IMR-90 (cell line): ENCODE data around the gene ADAMTS6. TPM values are rescaled to one million over a fixed set of nuclear protein-coding genes. Genes with fewer than 3 reads are reported as not detected.
A peak's percentile ranks its signal among the peaks of the same experiment; 100 is the strongest.

Experiments
- ATAC-seq: fragments of 200-7000 bp; cut with Tn5 transposase; 2 replicates; pipeline ENCODE4 v1.9.1; 2020; ENCODE audit warnings: low read depth, mild to moderate bottlenecking, moderate library complexity
- BruUV-seq: library from RNA; stranded (reverse); fragments of 400-500 nt; replicated peaks from 2 replicates; lab custom pipeline; 2021; lab: Mats Ljungman, UMichigan
- CTCF ChIA-PET: fragments of 300-600 bp; formaldehyde crosslinking; extraction: SDS; loops from one replicate; lab custom pipeline; 2021; ENCODE audit warnings: antibody characterized with exemption; lab: Yijun Ruan, JAX
- POLR2A ChIA-PET: fragments of 300-600 bp; sonication (Branson Sonifier 250); formaldehyde crosslinking; loops from one replicate; lab custom pipeline; 2022; ENCODE audit warnings: antibody characterized with exemption; ENCODE audit not compliant: unreplicated experiment; lab: Charles Lee
- DNase-seq: peaks from one replicate; pipeline ENCODE4 v3.0.0; 2013
- H2AFZ ChIP-seq: replicated peaks from 2 replicates; pipeline ENCODE3; 2013; ENCODE audit warnings: low read length, mild to moderate bottlenecking; ENCODE audit not compliant: poor library complexity
- H2AK5ac ChIP-seq: 2 replicates; pipeline ENCODE4 v1.6.1; 2013; ENCODE audit warnings: low read depth, low read length, inconsistent platforms
- H2AK9ac ChIP-seq: replicated peaks from 2 replicates; pipeline ENCODE3; 2013; ENCODE audit warnings: mild to moderate bottlenecking, low read depth, low read length, moderate library complexity; ENCODE audit not compliant: poor library complexity
- H2BK120ac ChIP-seq: 2 replicates; pipeline ENCODE4 v1.6.1; 2013; ENCODE audit warnings: low read depth, low read length, inconsistent platforms
- H2BK15ac ChIP-seq: 3 replicates; pipeline ENCODE4 v1.6.1; 2013; ENCODE audit warnings: low read depth, low read length, inconsistent platforms
- H2BK20ac ChIP-seq: 2 replicates; pipeline ENCODE4 v1.6.1; 2013; ENCODE audit warnings: low read depth, mild to moderate bottlenecking, inconsistent platforms, low read length, moderate library complexity
- H2BK5ac ChIP-seq: 2 replicates; pipeline ENCODE4 v1.6.1; 2013; ENCODE audit warnings: mild to moderate bottlenecking, low read depth, low read length, inconsistent platforms; ENCODE audit not compliant: poor library complexity, severe bottlenecking
- H3K14ac ChIP-seq: replicated peaks from 2 replicates; pipeline ENCODE4 v1.6.1; 2013; ENCODE audit warnings: low read depth, low read length, inconsistent platforms
- H3K18ac ChIP-seq: 2 replicates; pipeline ENCODE4 v1.6.1; 2013; ENCODE audit warnings: low read depth, low read length, control low read depth
- H3K23ac ChIP-seq: 2 replicates; pipeline ENCODE4 v1.6.1; 2013; ENCODE audit warnings: low read depth, low read length, inconsistent platforms
- H3K27ac ChIP-seq: 2 replicates; pipeline ENCODE4 v1.5.1; 2013; ENCODE audit warnings: mild to moderate bottlenecking, control low read depth, low read length; ENCODE audit not compliant: insufficient read depth
- H3K27me3 ChIP-seq: 2 replicates; pipeline ENCODE4 v1.6.1; 2013; ENCODE audit warnings: low read length; ENCODE audit not compliant: control insufficient read depth, insufficient read depth
- H3K36me3 ChIP-seq: 2 replicates; pipeline ENCODE4 v1.6.1; 2013; ENCODE audit warnings: low read length, mixed read lengths; ENCODE audit not compliant: control insufficient read depth, insufficient read depth
- H3K4ac ChIP-seq: 2 replicates; pipeline ENCODE4 v1.6.1; 2013; ENCODE audit warnings: low read depth, low read length, inconsistent platforms
- H3K4me1 ChIP-seq: 2 replicates; pipeline ENCODE4 v1.6.1; 2013; ENCODE audit warnings: low read length, mixed read lengths; ENCODE audit not compliant: control insufficient read depth, insufficient read depth
- H3K4me2 ChIP-seq: 2 replicates; pipeline ENCODE4 v1.6.1; 2013; ENCODE audit warnings: low read depth, mild to moderate bottlenecking, control low read depth, low read length, moderate library complexity
- H3K4me3 ChIP-seq: 2 replicates; pipeline ENCODE4 v1.5.1; 2013; ENCODE audit warnings: low read depth, mild to moderate bottlenecking, control low read depth, low read length, moderate library complexity; ENCODE audit not compliant: insufficient read depth
- H3K56ac ChIP-seq: 2 replicates; pipeline ENCODE4 v1.6.1; 2013; ENCODE audit warnings: low read length, inconsistent platforms; ENCODE audit not compliant: insufficient read depth; ENCODE audit errors: extremely low read depth
- H3K79me1 ChIP-seq, 2 experiments: 2 replicates each; pipeline ENCODE4 v1.6.1; 2013; ENCODE audit warnings: low read length in 2 of 2, inconsistent platforms in 1 of 2, low read depth in 1 of 2
- H3K9ac ChIP-seq: 2 replicates; pipeline ENCODE4 v1.6.1; 2013; ENCODE audit warnings: low read depth, low read length, control low read depth
- H3K9me1 ChIP-seq: 2 replicates; pipeline ENCODE4 v1.6.1; 2013; ENCODE audit warnings: low read length, inconsistent platforms; ENCODE audit not compliant: insufficient read depth
- H3K9me3 ChIP-seq: 2 replicates; pipeline ENCODE4 v1.6.1; 2013; ENCODE audit warnings: low read length; ENCODE audit not compliant: control insufficient read depth, insufficient read depth
- H4K20me1 ChIP-seq: 2 replicates; pipeline ENCODE4 v1.6.1; 2013; ENCODE audit warnings: low read length, inconsistent platforms; ENCODE audit not compliant: insufficient read depth
- H4K5ac ChIP-seq: 2 replicates; pipeline ENCODE4 v1.6.1; 2013; ENCODE audit warnings: mild to moderate bottlenecking, low read depth, low read length, control low read depth
- H4K8ac ChIP-seq, 2 experiments: 2 replicates each; pipeline ENCODE4 v1.6.1; 2013; ENCODE audit warnings: low read depth in 2 of 2, low read length in 2 of 2, control low read depth in 1 of 2, inconsistent platforms in 1 of 2
- H4K91ac ChIP-seq: 2 replicates; pipeline ENCODE4 v1.6.1; 2013; ENCODE audit warnings: low read depth, low read length, inconsistent platforms; ENCODE audit not compliant: insufficient read depth
- BHLHE40 ChIP-seq: fragments of 150-350 bp; IDR thresholded peaks from 2 replicates; pipeline ENCODE4 v1.6.1; 2016; ENCODE audit warnings: mild to moderate bottlenecking, low read depth, low read length
- CEBPB ChIP-seq: IDR thresholded peaks from 2 replicates; pipeline ENCODE4 v1.6.1; 2012; ENCODE audit warnings: low read depth, low read length, improper control_type of control experiment
- CHD1 ChIP-seq: IDR thresholded peaks from 2 replicates; pipeline ENCODE4 v1.6.1; 2012; ENCODE audit warnings: low read depth, low read length, improper control_type of control experiment
- FOS ChIP-seq: fragments of 150-350 bp; IDR thresholded peaks from 2 replicates; pipeline ENCODE4 v1.6.1; 2016; ENCODE audit warnings: low read depth, low read length
- MAFK ChIP-seq: IDR thresholded peaks from 2 replicates; pipeline ENCODE4 v1.6.1; 2012; ENCODE audit warnings: low read depth, low read length, improper control_type of control experiment
- MAZ ChIP-seq: IDR thresholded peaks from 2 replicates; pipeline ENCODE4 v1.6.1; 2012; ENCODE audit warnings: low read depth, mild to moderate bottlenecking, low read length, improper control_type of control experiment, moderate library complexity, borderline replicate concordance
- MXI1 ChIP-seq: IDR thresholded peaks from 2 replicates; pipeline ENCODE4 v1.6.1; 2012; ENCODE audit warnings: low read depth, mild to moderate bottlenecking, low read length, moderate library complexity, borderline replicate concordance
- NFE2L2 ChIP-seq: fragments of 150-350 bp; IDR thresholded peaks from 2 replicates; pipeline ENCODE4 v1.6.1; 2016; ENCODE audit warnings: low read depth, mild to moderate bottlenecking, low read length
- POLR2A ChIP-seq: IDR thresholded peaks from 2 replicates; pipeline ENCODE4 v1.6.1; 2012; ENCODE audit warnings: mild to moderate bottlenecking, low read depth, low read length
- RAD21 ChIP-seq: IDR thresholded peaks from 2 replicates; pipeline ENCODE4 v1.6.1; 2012; ENCODE audit warnings: low read length, improper control_type of control experiment
- RCOR1 ChIP-seq: IDR thresholded peaks from 2 replicates; pipeline ENCODE4 v1.6.1; 2012; ENCODE audit warnings: mild to moderate bottlenecking, low read length, improper control_type of control experiment; ENCODE audit not compliant: insufficient replicate concordance
- RFX5 ChIP-seq: IDR thresholded peaks from 2 replicates; pipeline ENCODE4 v1.8.0; 2012; ENCODE audit warnings: low read depth, mild to moderate bottlenecking, low read length, moderate library complexity
- SMC3 ChIP-seq: fragments of 150-350 bp; IDR thresholded peaks from 2 replicates; pipeline ENCODE4 v1.6.1; 2016; ENCODE audit warnings: low read depth, mild to moderate bottlenecking, antibody characterized with exemption, low read length, moderate library complexity
- WGBS, 2 experiments: methylation state at CpG; one replicate each; pipeline versions ENCODE4 v1.1.5 to v1.1.7; 2013; ENCODE audit warnings: missing lambda C conversion rate in 2 of 2; ENCODE audit not compliant: insufficient read length in 1 of 2; ENCODE audit errors: extremely low coverage in 2 of 2; 5-methylcytosine and 5-hydroxymethylcytosine counted together
- dilution Hi-C: fragments of 300-500 bp; cut with HindIII; formaldehyde crosslinking; loops from one replicate; pipeline ENCODE4 v1.14.3; 2018; ENCODE audit warnings: low sequenced_read_pairs; ENCODE audit not compliant: unreplicated experiment
- in situ Hi-C: fragments of 300-500 bp; cut with MboI; formaldehyde crosslinking; loops from 3 replicates; pipeline ENCODE4 v1.14.3; 2019; ENCODE audit warnings: low sequenced_read_pairs, inconsistent platforms, mixed read lengths
- intact Hi-C: fragments of 100-400 bp; cut with micrococcal nuclease; formaldehyde crosslinking; loops from 2 replicates; pipeline ENCODE4 v1.10.0; 2022
- polyA plus RNA-seq, 3 experiments: library from polyadenylated mRNA; depleted of rRNA; stranded (reverse); fragments of >200 nt; gene quantifications; 2 replicates each; pipeline ENCODE4 v1.2.3, GENCODE V29; 2012; ENCODE audit warnings: low replicate concordance in 1 of 3
- total RNA-seq: library from RNA; depleted of rRNA; stranded (reverse); fragments of >200 nt; gene quantifications from 2 replicates; pipeline ENCODE4 v1.2.3, GENCODE V29; 2012
- TF ChIP-seq, protein P1 (sequence below): fragments of 150-350 bp; IDR thresholded peaks from 2 replicates; pipeline ENCODE4 v1.6.1; 2017; ENCODE audit warnings: mild to moderate bottlenecking, antibody characterized with exemption, low read length, low read depth
- TF ChIP-seq, protein P2 (sequence below): fragments of 150-350 bp; IDR thresholded peaks from 2 replicates; pipeline ENCODE4 v1.6.1; 2016; ENCODE audit warnings: low read depth, mild to moderate bottlenecking, low read length, moderate library complexity, borderline replicate concordance

Gene ADAMTS6
- total and polyA plus RNA-seq, 2 of the 4 experiments (the other 2 are of a cell fraction): 23.9 to 173 TPM

DNA sequence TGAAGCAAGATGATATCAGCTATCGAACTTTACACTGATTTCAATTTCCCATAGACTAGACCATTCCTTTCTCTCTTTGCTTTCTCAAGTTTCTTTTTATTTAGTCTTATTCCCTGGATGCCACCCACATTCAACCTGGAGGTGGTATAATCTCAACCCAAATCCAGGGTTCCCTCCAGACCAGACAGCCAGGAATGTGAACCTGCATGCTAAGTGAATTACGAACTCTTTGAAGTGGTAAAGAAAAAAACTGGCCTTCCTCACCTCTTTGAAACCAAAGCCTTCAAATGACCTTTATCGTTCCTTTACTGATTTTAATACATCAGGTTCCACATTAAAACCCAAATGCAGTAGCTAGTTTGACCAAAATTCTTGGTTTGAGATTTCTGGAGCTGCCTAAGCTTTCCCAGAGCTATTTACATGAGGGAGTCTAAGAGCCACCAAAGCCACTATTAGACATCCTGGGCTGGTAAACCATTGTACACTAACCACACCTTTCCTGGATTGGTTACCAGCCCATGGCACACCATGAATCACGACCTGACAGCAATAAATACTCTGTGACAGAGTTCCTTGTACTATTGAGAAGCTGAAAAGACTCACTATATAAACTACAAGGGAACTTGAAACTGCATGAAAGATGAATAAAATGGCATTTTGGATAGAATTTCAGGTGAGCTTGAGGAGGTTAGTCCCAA is 323.7 kb downstream of the ADAMTS6 start:
- Histone ChIP-seq H3K36me3 (no peaks in the 10 kb centered on the region; the same call in 1 of the 2 replicates), H2BK20ac (no peak overlapping the region), H3K27ac (no peak overlapping the region), H3K23ac (no peak overlapping the region), H2AK5ac (no peak overlapping the region), H3K9me1 (peaks cover 4% of the 10 kb centered on the region), H3K4ac (no peak overlapping the region), H3K4me2 (no peak overlapping the region), H3K27me3 (no peaks in the 10 kb centered on the region), H3K9me3 (no peaks in the 10 kb centered on the region), H3K4me3 (no peak overlapping the region), H3K4me1 (peaks cover 3% of the 10 kb centered on the region; the same call in 1 of the 2 replicates), H2BK120ac (peak overlapping the region; percentile 36; the same call in 1 of the 2 replicates), H3K9ac (no peak overlapping the region), H2BK15ac (no peak overlapping the region; the same call in 2 of the 3 replicates), H4K91ac (no peak overlapping the region), H2AFZ (no peak overlapping the region), H3K79me1 (peaks cover 17 to 22% of the 10 kb centered on the region in 2 experiments), H4K8ac (no peak overlapping the region), H4K5ac (peak overlapping the region; percentile 83; the same call in 1 of the 2 replicates), H2AK9ac (no peak overlapping the region), H3K14ac (no peak overlapping the region), H4K20me1 (no peaks in the 10 kb centered on the region), H3K18ac (peak overlapping the region; percentile 54; the same call in 1 of the 2 replicates), H3K56ac (no peak overlapping the region), H2BK5ac (peak overlapping the region; percentile 3)
- intact Hi-C loops (no loop called here), in situ Hi-C loops (no loop called here), dilution Hi-C loops (no loop called here)
- ChIA-PET CTCF (no interaction called here), POLR2A (no interaction called here)
- DNase-seq (no peak), ATAC-seq (no peak)
- no TSS peak for BruUV-seq
- WGBS, 2 experiments: 100% methylated on average over 1 of the region's 4 CpGs; no CpG with 5 or more reads in 1 of the 2 experiments
- no peak for TF ChIP-seq NFE2L2
- no peak for TF ChIP-seq POLR2A
- no peak for TF ChIP-seq RFX5
- no peak for TF ChIP-seq MAFK
- TF ChIP-seq CEBPB: no peak
- no peak for TF ChIP-seq MXI1
- TF ChIP-seq SMC3: no peak
- no peak for TF ChIP-seq BHLHE40
- TF ChIP-seq, protein P1, sequence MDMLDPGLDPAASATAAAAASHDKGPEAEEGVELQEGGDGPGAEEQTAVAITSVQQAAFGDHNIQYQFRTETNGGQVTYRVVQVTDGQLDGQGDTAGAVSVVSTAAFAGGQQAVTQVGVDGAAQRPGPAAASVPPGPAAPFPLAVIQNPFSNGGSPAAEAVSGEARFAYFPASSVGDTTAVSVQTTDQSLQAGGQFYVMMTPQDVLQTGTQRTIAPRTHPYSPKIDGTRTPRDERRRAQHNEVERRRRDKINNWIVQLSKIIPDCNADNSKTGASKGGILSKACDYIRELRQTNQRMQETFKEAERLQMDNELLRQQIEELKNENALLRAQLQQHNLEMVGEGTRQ: no peak
- TF ChIP-seq, protein P2, sequence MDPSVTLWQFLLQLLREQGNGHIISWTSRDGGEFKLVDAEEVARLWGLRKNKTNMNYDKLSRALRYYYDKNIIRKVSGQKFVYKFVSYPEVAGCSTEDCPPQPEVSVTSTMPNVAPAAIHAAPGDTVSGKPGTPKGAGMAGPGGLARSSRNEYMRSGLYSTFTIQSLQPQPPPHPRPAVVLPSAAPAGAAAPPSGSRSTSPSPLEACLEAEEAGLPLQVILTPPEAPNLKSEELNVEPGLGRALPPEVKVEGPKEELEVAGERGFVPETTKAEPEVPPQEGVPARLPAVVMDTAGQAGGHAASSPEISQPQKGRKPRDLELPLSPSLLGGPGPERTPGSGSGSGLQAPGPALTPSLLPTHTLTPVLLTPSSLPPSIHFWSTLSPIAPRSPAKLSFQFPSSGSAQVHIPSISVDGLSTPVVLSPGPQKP: no peak
- no peak for TF ChIP-seq RAD21
- TF ChIP-seq RCOR1: no peak
- TF ChIP-seq MAZ: no peak
- no peak for TF ChIP-seq CHD1
- no peak for TF ChIP-seq FOS
